ENCODE measurements around the gene ICA1.

DNA sequence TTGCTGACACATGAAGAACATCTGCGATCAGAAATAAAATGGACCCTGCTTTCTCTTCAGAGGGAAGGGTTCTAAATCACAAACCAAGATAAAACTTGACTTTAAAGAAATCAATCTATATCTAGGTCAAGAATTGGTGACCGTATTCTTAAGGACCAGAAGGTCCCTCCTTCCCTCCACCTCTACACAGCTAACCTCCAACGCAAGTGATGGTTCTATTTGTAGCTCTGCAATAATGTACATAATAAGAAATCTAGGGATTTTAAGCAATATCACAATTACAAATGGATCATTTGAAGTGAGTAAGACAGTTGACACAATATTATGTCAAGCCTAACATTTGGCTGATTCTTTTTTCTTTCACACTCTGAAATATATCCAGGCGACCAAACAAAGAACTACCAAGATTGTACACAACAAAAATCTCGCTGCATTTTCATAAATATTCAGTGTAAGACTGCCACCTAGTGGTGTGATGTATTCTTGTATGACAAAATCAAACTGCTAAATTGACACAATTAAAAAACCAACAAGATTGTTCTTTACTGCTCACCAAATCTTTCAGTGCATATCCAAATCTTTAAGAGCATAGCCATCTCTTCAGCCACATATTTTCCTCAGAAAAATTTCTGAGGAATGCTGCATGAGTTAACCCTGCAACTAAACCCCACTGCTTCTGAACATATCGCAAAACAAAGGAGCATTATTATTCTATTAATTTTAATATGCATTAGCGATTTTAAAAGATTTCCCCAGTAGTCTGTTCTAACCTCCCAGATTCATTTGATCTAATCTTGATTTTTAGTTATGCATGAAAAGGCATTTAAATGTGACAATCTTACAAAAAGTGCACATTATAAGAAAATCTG is 44.5 kb downstream of the ICA1 start:
- TF ChIP-seq GATA3 (IDR thresholded peaks at IDR 0.05; ENCODE audit: low read depth, low read length): no peak
- TF ChIP-seq GATA2 (IDR thresholded peaks at IDR 0.05; ENCODE audit: low read depth, low read length): no peak
